AG04450 (cell line): ENCODE measurements around the gene PLK5. TPM values are rescaled to one million over a fixed set of nuclear protein-coding genes. Genes with fewer than 3 reads are reported as not detected.

ENCODE experiments used
- CTCF ChIA-PET: fragments of 300-600, 350-600 bp; formaldehyde crosslinking; extraction: SDS; loops from one replicate; lab custom pipeline; 2022; ENCODE audit warnings: antibody characterized with exemption, inconsistent platforms; lab: Charles Lee
- POLR2A ChIA-PET: fragments of 350-600 bp; formaldehyde crosslinking; extraction: SDS; loops from one replicate; lab custom pipeline; 2021; ENCODE audit warnings: antibody characterized with exemption, inconsistent platforms; lab: Yijun Ruan, JAX
- DNase-seq: peaks from one replicate; pipeline ENCODE4 v3.0.0-alpha.2; 2011; ENCODE audit warnings: low read depth, low spot score
- H3K27ac ChIP-seq: one replicate; pipeline ENCODE4 v1.5.1; 2012; ENCODE audit warnings: low read depth, low read length, control low read depth
- H3K27me3 ChIP-seq: one replicate; pipeline ENCODE4 v1.6.0; 2012; ENCODE audit warnings: low read length; ENCODE audit not compliant: control insufficient read depth, insufficient read depth
- H3K4me3 ChIP-seq: 2 replicates; pipeline ENCODE4 v1.5.1; 2011; ENCODE audit warnings: mild to moderate bottlenecking, low read depth, low read length, control low read depth
- H3K9me3 ChIP-seq: 2 replicates; pipeline ENCODE4 v1.5.1; 2012; ENCODE audit warnings: low read length; ENCODE audit not compliant: control insufficient read depth, insufficient read depth
- polyA plus RNA-seq: library from polyadenylated mRNA; depleted of rRNA; stranded (reverse); fragments of >200 nt; gene quantifications from 2 replicates; pipeline ENCODE4 v1.2.3, GENCODE V29; 2011
- TF ChIP-seq, protein P1 (sequence below): IDR thresholded peaks from 2 replicates; pipeline ENCODE4 v1.5.1; 2011; ENCODE audit warnings: low read depth, low read length, control low read depth, inconsistent platforms

PLK5 gene
- polyA plus RNA-seq, 1 experiment, result not detected

DNA sequence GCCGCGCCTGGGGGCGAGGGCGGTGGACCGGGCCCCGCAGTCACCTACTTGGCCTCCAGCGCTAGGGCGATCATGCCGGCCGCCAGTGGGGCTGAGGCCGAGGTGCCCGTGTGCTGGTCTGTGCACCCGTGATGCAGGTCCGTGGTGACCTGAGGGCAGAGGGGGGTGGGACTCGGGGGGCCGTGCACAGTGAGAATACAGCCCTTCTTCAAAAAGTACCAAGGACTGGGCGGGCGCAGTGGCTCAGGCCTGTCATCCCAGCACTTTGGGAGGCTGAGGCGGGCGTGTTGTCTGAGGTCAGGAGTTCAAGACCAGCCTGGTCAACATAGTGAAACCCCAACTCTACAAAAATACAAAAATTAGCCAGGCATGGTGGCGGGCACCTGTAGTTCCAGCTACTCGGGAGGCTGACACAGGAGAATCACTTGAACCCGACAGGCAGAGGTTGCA, 39.9 kb upstream of the PLK5 start:
- no peak for DNase-seq
- ChIA-PET CTCF (no interaction called here), POLR2A (no interaction called here)
- Histone ChIP-seq H3K27ac (no peak overlapping the region), H3K9me3 (no peaks in the 10 kb centered on the region; the same call in 1 of the 2 replicates), H3K27me3 (no peaks in the 10 kb centered on the region), H3K4me3 (no peak overlapping the region)
- TF ChIP-seq, protein P1, sequence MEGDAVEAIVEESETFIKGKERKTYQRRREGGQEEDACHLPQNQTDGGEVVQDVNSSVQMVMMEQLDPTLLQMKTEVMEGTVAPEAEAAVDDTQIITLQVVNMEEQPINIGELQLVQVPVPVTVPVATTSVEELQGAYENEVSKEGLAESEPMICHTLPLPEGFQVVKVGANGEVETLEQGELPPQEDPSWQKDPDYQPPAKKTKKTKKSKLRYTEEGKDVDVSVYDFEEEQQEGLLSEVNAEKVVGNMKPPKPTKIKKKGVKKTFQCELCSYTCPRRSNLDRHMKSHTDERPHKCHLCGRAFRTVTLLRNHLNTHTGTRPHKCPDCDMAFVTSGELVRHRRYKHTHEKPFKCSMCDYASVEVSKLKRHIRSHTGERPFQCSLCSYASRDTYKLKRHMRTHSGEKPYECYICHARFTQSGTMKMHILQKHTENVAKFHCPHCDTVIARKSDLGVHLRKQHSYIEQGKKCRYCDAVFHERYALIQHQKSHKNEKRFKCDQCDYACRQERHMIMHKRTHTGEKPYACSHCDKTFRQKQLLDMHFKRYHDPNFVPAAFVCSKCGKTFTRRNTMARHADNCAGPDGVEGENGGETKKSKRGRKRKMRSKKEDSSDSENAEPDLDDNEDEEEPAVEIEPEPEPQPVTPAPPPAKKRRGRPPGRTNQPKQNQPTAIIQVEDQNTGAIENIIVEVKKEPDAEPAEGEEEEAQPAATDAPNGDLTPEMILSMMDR, result no peak

DNA sequence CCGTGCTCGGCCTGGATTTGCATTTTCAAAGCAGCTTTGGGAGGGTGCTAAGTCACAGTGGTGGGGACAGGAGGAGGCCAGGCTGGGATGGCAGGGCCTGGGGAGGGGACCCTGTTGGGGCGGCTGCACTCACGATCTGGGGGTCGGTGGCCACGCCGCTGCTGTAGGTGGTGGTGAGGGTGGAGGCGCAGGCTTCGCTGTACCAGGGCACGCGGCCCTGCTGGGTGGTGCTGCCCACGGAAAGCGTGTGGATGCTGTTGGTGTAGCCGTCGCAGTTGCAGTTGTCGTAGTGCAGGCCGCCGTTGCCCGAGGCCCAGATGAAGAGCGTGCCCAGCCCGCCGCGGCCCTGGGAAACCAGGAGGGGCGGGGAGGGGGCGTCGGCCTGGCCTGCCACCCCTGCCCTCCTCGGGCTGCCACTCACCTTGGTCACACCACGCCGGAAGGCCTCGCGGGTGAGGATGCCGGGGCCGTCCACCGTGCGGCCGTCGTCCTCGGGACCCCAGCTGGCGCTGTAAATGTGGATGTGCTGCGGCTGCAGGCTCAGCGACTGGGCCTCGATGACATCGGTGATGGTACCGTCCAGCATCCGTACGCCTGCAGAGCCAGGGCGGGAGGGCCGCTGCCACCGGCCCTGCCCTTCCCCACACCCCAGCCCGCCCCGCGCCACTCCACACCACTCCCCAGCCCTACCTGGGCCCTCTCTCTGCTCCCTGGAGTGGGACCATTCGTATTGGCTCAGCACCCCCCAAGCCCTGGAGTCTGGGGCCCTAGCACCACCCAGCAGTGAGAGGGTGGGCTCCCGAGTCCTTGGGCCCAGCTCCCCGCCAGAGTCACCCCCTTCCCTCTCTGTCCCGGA, 36.9 kb upstream of the PLK5 start:
- H3K4me3 ChIP-seq, result no peak overlapping the region
- POLR2A ChIA-PET, result no interaction called here
- DNase-seq, result no peak
- H3K27ac ChIP-seq, result no peak overlapping the region
- H3K9me3 ChIP-seq, result no peaks in the 10 kb centered on the region; the same call in 1 of the 2 replicates
- TF ChIP-seq, protein P1, result no peak
- CTCF ChIA-PET, result no interaction called here
- no peaks in the 10 kb centered on the region for H3K27me3 ChIP-seq

DNA sequence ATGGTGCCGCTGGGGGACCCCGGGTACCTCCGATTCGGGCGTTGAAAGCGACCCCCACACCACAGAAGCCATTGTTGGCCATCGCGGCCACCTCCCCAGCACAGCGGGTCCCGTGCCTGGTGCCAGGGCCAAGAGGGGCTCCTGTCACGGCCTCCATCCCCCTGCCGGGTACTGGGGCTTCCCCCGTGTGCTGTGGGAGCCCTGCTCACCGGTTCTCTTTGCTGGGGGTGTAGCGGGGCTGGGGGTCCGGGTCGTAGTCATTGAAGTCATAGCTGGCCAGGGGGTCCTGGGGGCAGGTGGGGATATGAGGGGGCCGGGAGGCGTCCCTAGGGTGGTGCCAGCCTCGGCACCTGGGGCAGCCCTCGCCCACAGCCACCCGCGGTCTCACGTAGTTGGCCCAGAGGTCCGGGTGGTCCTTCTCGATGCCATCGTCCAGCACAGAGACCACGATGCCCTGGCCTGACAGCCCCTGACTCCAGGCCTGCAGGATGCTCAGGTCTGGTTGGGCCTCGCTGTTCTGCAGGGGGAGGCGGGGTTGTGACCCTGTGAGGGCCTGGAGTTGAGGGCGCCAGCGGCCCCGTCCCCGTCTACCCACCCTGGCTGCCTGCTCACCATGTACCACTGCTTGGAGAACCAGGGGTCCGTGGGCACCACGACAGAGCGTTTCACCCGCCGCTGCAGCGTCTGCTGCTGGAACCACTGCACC, 36.1 kb upstream of the PLK5 start:
- DNase-seq, result no peak
- Histone ChIP-seq H3K27me3 (peaks cover 2% of the 10 kb centered on the region), H3K9me3 (no peaks in the 10 kb centered on the region; the same call in 1 of the 2 replicates), H3K4me3 (no peak overlapping the region), H3K27ac (no peak overlapping the region)
- ChIA-PET CTCF (no interaction called here), POLR2A (no interaction called here)
- TF ChIP-seq, protein P1, result no peak

DNA sequence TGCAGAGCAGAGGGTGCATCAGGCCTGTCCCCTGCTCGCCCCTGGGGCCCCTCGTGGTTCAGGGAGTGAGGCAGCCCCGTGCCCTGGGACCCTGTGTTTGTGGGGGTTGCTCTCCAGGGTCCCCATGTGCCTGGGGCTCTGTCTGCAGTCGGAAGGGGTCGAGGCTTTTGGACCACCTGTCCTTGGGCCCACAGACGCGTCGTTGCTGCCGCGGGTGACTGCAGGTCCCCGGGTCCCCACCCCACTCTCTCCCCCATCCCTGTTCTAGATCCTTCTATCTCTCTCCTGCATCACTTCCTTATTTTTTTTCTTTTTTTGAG, 35.6 kb upstream of the PLK5 start:
- CTCF ChIA-PET, result no interaction called here
- H3K27me3 ChIP-seq, result peaks cover 7% of the 10 kb centered on the region

More for the DNA sequence above, 35.6 kb upstream of the PLK5 start:
- no peaks in the 10 kb centered on the region; the same call in 1 of the 2 replicates for H3K9me3 ChIP-seq
- DNase-seq, result no peak
- TF ChIP-seq, protein P1, result no peak
- POLR2A ChIA-PET, result no interaction called here
- no peak overlapping the region for H3K4me3 ChIP-seq
- H3K27ac ChIP-seq, result no peak overlapping the region
